ENCODE results near the gene RASIP1.

RASIP1 gene

GRCh38 chr19:48756212-48756611 lies 15.8 kb upstream of the RASIP1 start:
- DNase-seq (ENCODE audit: low read depth), result no peak

- no peak for DNase-seq (ENCODE audit: low read depth)
Measured at GRCh38 chr19:48755787-48756186, 15.4 kb upstream of the RASIP1 start.

GRCh38 chr19:48755084-48755641 lies 14.8 kb upstream of the RASIP1 start, which contains the start of gene FGF21:
TSS of gene FGF21 (plus strand) at chr19:48755524. CDS start at chr19:48756237, 713 bp downstream.
- DNase-seq (ENCODE audit: low read depth), result no peak

- DNase-seq (ENCODE audit: low read depth), result no peak
Measured at GRCh38 chr19:48752496-48753365, 12.3 kb upstream of the RASIP1 start, which contains the start of gene FUT1. TSS of gene FUT1 (minus strand) at chr19:48752641. CDS start at chr19:48751281, 1,360 bp downstream.

- no peak for DNase-seq (ENCODE audit: low read depth)
Measured at GRCh38 chr19:48751845-48752495, 11.6 kb upstream of the RASIP1 start.

GRCh38 chr19:48750771-48751504 lies 10.5 kb upstream of the RASIP1 start:
- DNase-seq (ENCODE audit: low read depth), result no peak

GRCh38 chr19:48750351-48750750 lies 9.9 kb upstream of the RASIP1 start:
- no peak for DNase-seq (ENCODE audit: low read depth)

GRCh38 chr19:48749571-48750198 lies 9.3 kb upstream of the RASIP1 start:
- DNase-seq (ENCODE audit: low read depth), result no peak

- peak; percentile 81 for DNase-seq (ENCODE audit: low read depth)
Measured at GRCh38 chr19:48746738-48747575, 6.5 kb upstream of the RASIP1 start, which contains the start of gene IZUMO1. TSS of gene IZUMO1 (minus strand) at chr19:48746909. CDS start at chr19:48745859, 1,050 bp downstream.

- DNase-seq (ENCODE audit: low read depth), result no peak
Measured at GRCh38 chr19:48746110-48746509, 5.7 kb upstream of the RASIP1 start.

- peak; percentile 55 for DNase-seq (ENCODE audit: low read depth)
Measured at GRCh38 chr19:48745208-48745995, 5.0 kb upstream of the RASIP1 start.

GRCh38 chr19:48742096-48742495 lies 1.7 kb upstream of the RASIP1 start:
- no peak for DNase-seq (ENCODE audit: low read depth)

- no peak for DNase-seq (ENCODE audit: low read depth)
Measured at GRCh38 chr19:48741129-48741999, 954 bp upstream of the RASIP1 start.

GRCh38 chr19:48739404-48740163 lies 826 bp downstream of the RASIP1 start:
- DNase-seq (ENCODE audit: low read depth), result no peak

GRCh38 chr19:48738557-48739403 lies 1.6 kb downstream of the RASIP1 start:
- peak; percentile 38 for DNase-seq (ENCODE audit: low read depth)

GRCh38 chr19:48737360-48737998 lies 2.9 kb downstream of the RASIP1 start:
- DNase-seq (ENCODE audit: low read depth), result no peak

Data from HS-27A (cell line).